ENCODE data around the gene CD2AP. TPM values are rescaled to one million over a fixed set of nuclear protein-coding genes. Genes with fewer than 3 reads are reported as not detected.

Gene CD2AP
- total and polyA plus RNA-seq, 2 experiments from 2014 or later = 13.2 to 22.8 TPM

DNA sequence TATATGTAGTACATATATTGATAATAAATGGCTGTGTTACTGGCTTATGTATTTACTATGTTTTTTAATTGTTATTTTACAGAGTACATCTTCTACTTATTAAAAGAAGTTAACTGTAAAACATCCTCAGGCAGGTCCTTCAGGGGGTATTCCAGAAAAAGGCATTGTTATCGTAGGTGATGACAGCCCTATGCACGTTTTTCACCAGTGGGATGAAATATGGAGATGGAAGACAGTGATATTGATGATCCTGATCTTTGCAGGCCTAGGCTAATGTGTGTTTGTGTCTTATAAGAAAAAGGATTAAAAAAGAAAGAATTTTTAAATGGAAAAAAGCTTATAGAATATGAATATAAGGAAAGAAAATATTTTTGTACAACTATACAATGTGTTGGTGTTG lies 7.5 kb downstream of the CD2AP start:
- no peak overlapping the region for H3K9ac ChIP-seq
- H2AFZ ChIP-seq = no peak overlapping the region
- no peaks in the 10 kb centered on the region for H3K27me3 ChIP-seq (replicated peaks; ENCODE audit: insufficient read depth)
- H3K9me3 ChIP-seq (ENCODE audit: low read depth) = no peaks in the 10 kb centered on the region
- H3K9me2 ChIP-seq (ENCODE audit: insufficient read depth) = no peaks in the 10 kb centered on the region
- peaks cover 23% of the 10 kb centered on the region; the same call in 1 of the 2 replicates for H3F3A ChIP-seq (ENCODE audit: insufficient read depth)
- in situ Hi-C loops (cut with MboI) = no loop called here
- WGBS, 2 experiments (ENCODE audit: low coverage in 1 of 2, low lambda C conversion rate in 2 of 2, missing lambda C conversion rate in 2 of 2) = 53 to 64% methylated on average over 2 of the region's 2 CpGs
- no peak for TF ChIP-seq EZH2phosphoT487 (IDR thresholded peaks at IDR 0.05; ENCODE audit: insufficient read depth, low read depth)
- H3K4me2 ChIP-seq (ENCODE audit: unreplicated experiment) = peak overlapping the region; percentile 87
- 0 out of 2 replicates have a peak overlapping the region, but pooled peaks have one; percentile 60 for H3K4me3 ChIP-seq
- peaks cover 46% of the 10 kb centered on the region for H3K4me1 ChIP-seq (ENCODE audit: insufficient read depth)
- H3K27ac ChIP-seq = peak overlapping the region; percentile 92
- peaks cover 95% of the 10 kb centered on the region for H3K79me2 ChIP-seq (ENCODE audit: insufficient read depth)
- H3K36me3 ChIP-seq (ENCODE audit: low read depth) = no peaks in the 10 kb centered on the region
- no peak for DNase-seq
- H4K20me1 ChIP-seq (ENCODE audit: insufficient read depth) = peaks cover 6% of the 10 kb centered on the region

GRCh38 chr6:47485491-47486135 lies 8.0 kb downstream of the CD2AP start:
- no peak overlapping the region for H3K27ac ChIP-seq

GRCh38 chr6:47489995-47490394 lies 12.4 kb downstream of the CD2AP start:
- H2AFZ ChIP-seq = no peak overlapping the region
- H3K4me3 ChIP-seq = no peak overlapping the region
- DNase-seq = no peak
- H3K27me3 ChIP-seq (replicated peaks; ENCODE audit: insufficient read depth) = no peaks in the 10 kb centered on the region
- no peak overlapping the region for H3K9ac ChIP-seq
- in situ Hi-C loops (cut with MboI) = no loop called here
- H3K4me2 ChIP-seq (ENCODE audit: unreplicated experiment) = no peak overlapping the region
- H3K9me2 ChIP-seq (ENCODE audit: insufficient read depth) = no peaks in the 10 kb centered on the region
- peaks cover 100% of the 10 kb centered on the region for H3K79me2 ChIP-seq (ENCODE audit: insufficient read depth)
- no peaks in the 10 kb centered on the region for H3K36me3 ChIP-seq (ENCODE audit: low read depth)
- H3K27ac ChIP-seq = no peak overlapping the region
- peaks cover 12% of the 10 kb centered on the region for H4K20me1 ChIP-seq (ENCODE audit: insufficient read depth)
- 95 to 97% methylated on average over 2 of the region's 2 CpGs for WGBS, 2 experiments (ENCODE audit: low coverage in 1 of 2, low lambda C conversion rate in 2 of 2, missing lambda C conversion rate in 2 of 2)
- H3F3A ChIP-seq (ENCODE audit: insufficient read depth) = peaks cover 8% of the 10 kb centered on the region; the same call in 1 of the 2 replicates
- peaks cover 20% of the 10 kb centered on the region for H3K4me1 ChIP-seq (ENCODE audit: insufficient read depth)
- H3K9me3 ChIP-seq (ENCODE audit: low read depth) = no peaks in the 10 kb centered on the region
- no peak for TF ChIP-seq EZH2phosphoT487 (IDR thresholded peaks at IDR 0.05; ENCODE audit: insufficient read depth, low read depth)
- no peak for TF ChIP-seq EZH2 (IDR thresholded peaks at IDR 0.05; ENCODE audit: insufficient read depth, poor library complexity, severe bottlenecking)

More at GRCh38 chr6:47485491-47486135, 8.0 kb downstream of the CD2AP start:
- Histone ChIP-seq H3K9me3 (ENCODE audit: low read depth) (no peaks in the 10 kb centered on the region), H3K4me3 (no peak overlapping the region), H3K9me2 (ENCODE audit: insufficient read depth) (no peaks in the 10 kb centered on the region), H2AFZ (no peak overlapping the region), H3K9ac (no peak overlapping the region), H3F3A (ENCODE audit: insufficient read depth) (peaks cover 23% of the 10 kb centered on the region; the same call in 1 of the 2 replicates), H3K27me3 (replicated peaks; ENCODE audit: insufficient read depth) (no peaks in the 10 kb centered on the region), H3K79me2 (ENCODE audit: insufficient read depth) (peaks cover 95% of the 10 kb centered on the region), H3K4me1 (ENCODE audit: insufficient read depth) (peaks cover 41% of the 10 kb centered on the region), H3K4me2 (ENCODE audit: unreplicated experiment) (peak overlapping the region; percentile 87), H3K36me3 (ENCODE audit: low read depth) (no peaks in the 10 kb centered on the region), H4K20me1 (ENCODE audit: insufficient read depth) (peaks cover 11% of the 10 kb centered on the region)
- peak; percentile 20 for DNase-seq
- TF ChIP-seq EZH2 (IDR thresholded peaks at IDR 0.05; ENCODE audit: insufficient read depth, poor library complexity, severe bottlenecking) = no peak
- TF ChIP-seq EZH2phosphoT487 (IDR thresholded peaks at IDR 0.05; ENCODE audit: insufficient read depth, low read depth) = no peak
- in situ Hi-C loops (cut with MboI) = no loop called here

DNA sequence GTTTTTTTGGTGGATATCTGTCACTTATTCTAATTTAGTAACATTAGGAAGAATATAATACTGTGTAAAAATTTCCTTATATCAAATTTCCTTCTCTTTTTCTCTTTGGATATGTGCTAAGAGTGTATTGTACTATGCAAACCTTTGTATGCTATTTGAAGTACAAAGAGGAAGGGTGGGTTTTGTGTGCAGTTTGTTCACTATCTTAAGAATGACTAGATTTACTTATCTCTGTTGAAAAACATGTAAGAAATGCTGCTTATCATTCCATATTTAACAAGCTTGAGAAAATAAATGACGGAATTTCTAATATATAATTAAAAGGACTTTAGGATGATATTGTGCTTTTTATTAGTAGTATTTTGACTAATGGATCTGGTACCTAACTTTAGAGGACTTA lies 13.1 kb downstream of the CD2AP start:
- Histone ChIP-seq H2AFZ (no peak overlapping the region), H3K4me2 (ENCODE audit: unreplicated experiment) (no peak overlapping the region), H3K9ac (no peak overlapping the region), H3K36me3 (ENCODE audit: low read depth) (no peaks in the 10 kb centered on the region), H3F3A (ENCODE audit: insufficient read depth) (peaks cover 6% of the 10 kb centered on the region; the same call in 1 of the 2 replicates), H3K27ac (no peak overlapping the region), H3K4me1 (ENCODE audit: insufficient read depth) (peaks cover 13% of the 10 kb centered on the region), H3K27me3 (replicated peaks; ENCODE audit: insufficient read depth) (no peaks in the 10 kb centered on the region), H3K4me3 (no peak overlapping the region), H3K9me3 (ENCODE audit: low read depth) (no peaks in the 10 kb centered on the region), H4K20me1 (ENCODE audit: insufficient read depth) (peaks cover 12% of the 10 kb centered on the region), H3K9me2 (ENCODE audit: insufficient read depth) (no peaks in the 10 kb centered on the region), H3K79me2 (ENCODE audit: insufficient read depth) (peaks cover 100% of the 10 kb centered on the region)
- in situ Hi-C loops (cut with MboI) = no loop called here
- WGBS, 2 experiments (ENCODE audit: low coverage in 1 of 2, low lambda C conversion rate in 2 of 2, missing lambda C conversion rate in 2 of 2) = 98 to 100% methylated on average over 1 of the region's 1 CpG
- no peak for DNase-seq
- TF ChIP-seq EZH2 (IDR thresholded peaks at IDR 0.05; ENCODE audit: insufficient read depth, poor library complexity, severe bottlenecking) = no peak
- no peak for TF ChIP-seq EZH2phosphoT487 (IDR thresholded peaks at IDR 0.05; ENCODE audit: insufficient read depth, low read depth)
